ENCODE measurements around the gene CCNF.

Gene CCNF

DNA sequence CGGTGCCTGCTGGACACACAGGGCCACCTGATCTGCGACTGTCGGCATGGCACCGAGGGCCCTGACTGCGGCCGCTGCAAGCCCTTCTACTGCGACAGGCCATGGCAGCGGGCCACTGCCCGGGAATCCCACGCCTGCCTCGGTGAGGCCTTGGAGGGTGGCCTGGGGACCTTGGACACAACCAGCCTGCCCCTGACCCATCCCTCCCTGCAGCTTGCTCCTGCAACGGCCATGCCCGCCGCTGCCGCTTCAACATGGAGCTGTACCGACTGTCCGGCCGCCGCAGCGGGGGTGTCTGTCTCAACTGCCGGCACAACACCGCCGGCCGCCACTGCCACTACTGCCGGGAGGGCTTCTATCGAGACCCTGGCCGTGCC lies 43.2 kb downstream of the CCNF start:
- H3K27ac ChIP-seq = no peak overlapping the region
- intact Hi-C loops (cut with DNase I; ENCODE audit: low total_unique reads) = loop anchor here (10.0 kb wide), 1 partner anchor 128 kb away; the partner anchor contains the start of gene ABCA3
- H3K4me3 ChIP-seq = no peak overlapping the region
- TF ChIP-seq, protein P1, sequence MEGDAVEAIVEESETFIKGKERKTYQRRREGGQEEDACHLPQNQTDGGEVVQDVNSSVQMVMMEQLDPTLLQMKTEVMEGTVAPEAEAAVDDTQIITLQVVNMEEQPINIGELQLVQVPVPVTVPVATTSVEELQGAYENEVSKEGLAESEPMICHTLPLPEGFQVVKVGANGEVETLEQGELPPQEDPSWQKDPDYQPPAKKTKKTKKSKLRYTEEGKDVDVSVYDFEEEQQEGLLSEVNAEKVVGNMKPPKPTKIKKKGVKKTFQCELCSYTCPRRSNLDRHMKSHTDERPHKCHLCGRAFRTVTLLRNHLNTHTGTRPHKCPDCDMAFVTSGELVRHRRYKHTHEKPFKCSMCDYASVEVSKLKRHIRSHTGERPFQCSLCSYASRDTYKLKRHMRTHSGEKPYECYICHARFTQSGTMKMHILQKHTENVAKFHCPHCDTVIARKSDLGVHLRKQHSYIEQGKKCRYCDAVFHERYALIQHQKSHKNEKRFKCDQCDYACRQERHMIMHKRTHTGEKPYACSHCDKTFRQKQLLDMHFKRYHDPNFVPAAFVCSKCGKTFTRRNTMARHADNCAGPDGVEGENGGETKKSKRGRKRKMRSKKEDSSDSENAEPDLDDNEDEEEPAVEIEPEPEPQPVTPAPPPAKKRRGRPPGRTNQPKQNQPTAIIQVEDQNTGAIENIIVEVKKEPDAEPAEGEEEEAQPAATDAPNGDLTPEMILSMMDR (IDR thresholded peaks at IDR 0.05) = no peak
- H3K36me3 ChIP-seq = no peaks in the 10 kb centered on the region
- peaks cover 6 to 61% of the 10 kb centered on the region in 2 donors for H3K27me3 ChIP-seq
- H3K4me1 ChIP-seq = peaks cover 6 to 78% (median 58%) of the 10 kb centered on the region in 4 donors
- DNase-seq = no peak
- no peaks in the 10 kb centered on the region for H3K9me3 ChIP-seq

GRCh38 chr16:2472885-2473445 lies 43.7 kb downstream of the CCNF start:
- intact Hi-C loops (cut with DNase I; ENCODE audit: low total_unique reads) = loop anchor here (10.0 kb wide), 1 partner anchor 128 kb away; the partner anchor contains the start of gene ABCA3

DNA sequence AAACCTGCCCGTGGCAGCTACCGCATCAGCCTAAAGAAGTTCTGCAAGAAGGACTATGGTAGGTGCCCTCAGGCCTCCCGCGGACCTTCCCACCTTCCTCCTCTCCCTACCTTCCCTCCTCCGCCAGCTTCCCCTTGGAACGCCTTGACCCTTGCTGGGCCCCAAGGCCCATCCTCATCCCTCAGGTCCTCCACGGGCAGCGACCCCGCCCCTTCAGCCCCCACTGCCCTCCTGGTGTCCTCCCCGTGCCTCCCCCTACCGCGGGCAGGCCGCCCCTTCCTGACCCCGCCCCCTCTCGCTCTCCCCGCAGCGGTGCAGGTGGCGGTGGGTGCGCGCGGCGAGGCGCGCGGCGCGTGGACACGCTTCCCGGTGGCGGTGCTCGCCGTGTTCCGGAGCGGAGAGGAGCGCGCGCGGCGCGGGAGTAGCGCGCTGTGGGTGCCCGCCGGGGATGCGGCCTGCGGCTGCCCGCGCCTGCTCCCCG lies 44.2 kb downstream of the CCNF start:
- Histone ChIP-seq H3K4me3 (peak overlapping the region; percentile 74 to 78), H3K36me3 (no peaks in the 10 kb centered on the region), H3K27ac (no peak overlapping the region), H3K4me1 (peaks cover 6 to 68% (median 49%) of the 10 kb centered on the region in 4 donors), H3K9me3 (no peaks in the 10 kb centered on the region), H3K27me3 (peaks cover 6 to 51% of the 10 kb centered on the region in 2 donors)
- no peak for DNase-seq
- TF ChIP-seq, protein P1 (IDR thresholded peaks at IDR 0.05) = no peak
- intact Hi-C loops (cut with DNase I; ENCODE audit: low total_unique reads) = loop anchor here (10.0 kb wide), 1 partner anchor 129 kb away; the partner anchor contains the start of gene ABCA3

More at GRCh38 chr16:2472885-2473445, 43.7 kb downstream of the CCNF start:
- Histone ChIP-seq H3K4me1 (peaks cover 6 to 73% (median 54%) of the 10 kb centered on the region in 4 donors), H3K9me3 (no peaks in the 10 kb centered on the region), H3K27me3 (peaks cover 6 to 56% of the 10 kb centered on the region in 2 donors), H3K36me3 (no peaks in the 10 kb centered on the region), H3K27ac (no peak overlapping the region), H3K4me3 (no peak overlapping the region)
- TF ChIP-seq, protein P1 (IDR thresholded peaks at IDR 0.05) = no peak
- no peak for DNase-seq

- Histone ChIP-seq H3K4me1 (peaks cover 6 to 60% (median 41%) of the 10 kb centered on the region in 4 donors), H3K36me3 (no peaks in the 10 kb centered on the region), H3K27ac (peak overlapping the region; percentile 76 to 84), H3K27me3 (peaks cover 6 to 44% of the 10 kb centered on the region in 2 donors), H3K9me3 (no peaks in the 10 kb centered on the region), H3K4me3 (peak overlapping the region; percentile 74 to 78)
- intact Hi-C loops (cut with DNase I; ENCODE audit: low total_unique reads) = loop anchor here (10.0 kb wide), 1 partner anchor 129 kb away; the partner anchor contains the start of gene ABCA3
- TF ChIP-seq, protein P1 (IDR thresholded peaks at IDR 0.05) = peak in 1 of 2 experiments; percentile 24
- no peak for DNase-seq
Measured at GRCh38 chr16:2473999-2474876, 45.0 kb downstream of the CCNF start.

DNA sequence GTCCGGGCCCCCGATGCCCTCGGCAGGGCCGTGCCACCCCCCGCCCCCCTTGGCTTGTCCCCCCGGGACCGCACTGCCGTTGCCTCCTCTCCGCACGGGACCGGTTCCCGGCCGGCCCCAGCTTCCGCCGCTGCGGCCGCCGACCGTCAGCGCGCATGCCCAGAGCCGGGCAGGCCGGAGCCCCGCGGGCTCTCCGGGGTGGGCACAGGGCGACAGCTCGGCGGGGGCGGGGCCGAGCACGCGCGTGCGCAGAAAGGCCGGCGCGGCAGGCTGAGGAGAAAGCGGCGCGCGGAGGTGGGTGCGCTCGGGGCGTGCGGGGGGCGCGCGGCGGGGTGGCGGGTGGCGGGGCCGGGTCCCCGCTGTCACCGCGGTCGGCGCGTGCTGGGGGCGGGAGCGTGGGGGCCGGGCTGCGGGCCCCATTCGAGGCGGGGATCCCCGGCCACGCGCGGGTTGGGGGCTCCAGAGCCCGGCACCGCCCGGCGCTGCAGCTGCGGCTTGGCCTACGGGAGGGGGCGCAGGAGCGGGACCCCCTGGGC lies 45.7 kb downstream of the CCNF start, which contains the start of gene TBC1D24:
TBC1D24 (plus strand) TSS at position 251 of the 536 bp plus-strand sequence. CDS start 21,022 bp downstream, outside the sequence.
- peak; percentile 82 to 93 for DNase-seq
- H3K4me3 ChIP-seq = peak within 1 kb of the TSS; percentile 74 to 78
- H3K27ac ChIP-seq = peak within 1 kb of the TSS; percentile 76 to 84
- peaks cover 6 to 37% of the 10 kb centered on the region in 2 donors for H3K27me3 ChIP-seq
- no peaks in the 10 kb centered on the region for H3K9me3 ChIP-seq
- intact Hi-C loops (cut with DNase I; ENCODE audit: low total_unique reads) = loop anchor here (10.0 kb wide), 1 partner anchor 130 kb away; the partner anchor contains the start of gene ABCA3
- H3K36me3 ChIP-seq = no peaks in the 10 kb centered on the region
- TF ChIP-seq, protein P1 (IDR thresholded peaks at IDR 0.05) = no peak
- H3K4me1 ChIP-seq = peaks cover 6 to 53% (median 38%) of the 10 kb centered on the region in 4 donors
